Lung microvascular endothelial cell (primary cell): ENCODE results near the gene ATF1. TPM values are rescaled to one million over a fixed set of nuclear protein-coding genes. Genes with fewer than 3 reads are reported as not detected.
A peak's percentile ranks its signal among the peaks of the same experiment; 100 is the strongest.
"Not testable (repeated sequence)": the region's sequence is repeated elsewhere in the genome, so short reads cannot be mapped to it uniquely, and the experiment has no call there.

Experiments used
- DNase-seq, 2 donors: peaks; one replicate each; pipeline versions ENCODE4 v3.0.0 to v3.0.0-alpha.2; 2010; ENCODE audit warnings: low read depth in 2 of 2
- total RNA-seq: library from RNA; depleted of rRNA; stranded (reverse); fragments of >200 nt; gene quantifications from 2 replicates; pipeline ENCODE4 v1.2.1, GENCODE V29; 2014

ATF1 gene
- total RNA-seq, 1 donor from 2014 or later: 17.5 TPM

DNA sequence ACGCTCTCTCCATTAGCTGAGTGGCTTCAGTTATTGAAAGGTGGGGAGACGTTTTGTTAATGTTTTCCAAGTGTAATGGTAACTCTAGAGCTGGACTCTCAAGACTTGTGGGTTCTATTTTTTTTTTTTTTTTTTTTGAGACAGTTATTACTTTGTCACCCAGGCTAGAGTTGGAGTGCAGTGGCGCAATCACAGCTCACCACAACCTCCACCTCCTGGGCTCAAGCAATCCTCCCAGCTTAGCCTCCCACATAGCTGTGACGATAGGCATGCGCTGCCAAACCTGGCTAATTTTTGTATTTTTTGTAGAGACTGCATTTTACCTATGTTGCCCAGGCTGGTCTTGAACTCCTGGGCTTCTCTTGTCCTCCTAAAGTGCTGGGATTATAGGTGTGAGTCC, 26.2 kb downstream of the ATF1 start:
- DNase-seq: no peak

DNA sequence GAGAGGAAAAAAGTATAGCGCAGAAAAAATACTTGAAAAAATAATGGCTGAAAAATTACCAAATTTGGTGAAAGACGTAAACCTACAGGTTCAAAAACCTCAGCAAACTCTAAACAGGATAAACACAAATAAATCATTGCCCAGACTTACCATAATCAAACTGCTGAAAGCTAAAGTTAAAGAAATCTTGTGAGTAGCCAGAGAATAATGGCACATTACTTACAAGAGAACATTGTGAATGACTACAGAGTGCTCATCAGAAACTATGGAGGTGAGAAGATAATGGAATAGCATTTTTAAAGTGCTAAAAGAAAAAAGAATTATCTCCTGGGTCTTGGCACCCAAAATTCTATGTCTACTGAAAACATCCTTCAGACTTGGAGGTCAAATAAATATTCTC, 36.0 kb downstream of the ATF1 start:
- peak; percentile 2 to 7 for DNase-seq

DNA sequence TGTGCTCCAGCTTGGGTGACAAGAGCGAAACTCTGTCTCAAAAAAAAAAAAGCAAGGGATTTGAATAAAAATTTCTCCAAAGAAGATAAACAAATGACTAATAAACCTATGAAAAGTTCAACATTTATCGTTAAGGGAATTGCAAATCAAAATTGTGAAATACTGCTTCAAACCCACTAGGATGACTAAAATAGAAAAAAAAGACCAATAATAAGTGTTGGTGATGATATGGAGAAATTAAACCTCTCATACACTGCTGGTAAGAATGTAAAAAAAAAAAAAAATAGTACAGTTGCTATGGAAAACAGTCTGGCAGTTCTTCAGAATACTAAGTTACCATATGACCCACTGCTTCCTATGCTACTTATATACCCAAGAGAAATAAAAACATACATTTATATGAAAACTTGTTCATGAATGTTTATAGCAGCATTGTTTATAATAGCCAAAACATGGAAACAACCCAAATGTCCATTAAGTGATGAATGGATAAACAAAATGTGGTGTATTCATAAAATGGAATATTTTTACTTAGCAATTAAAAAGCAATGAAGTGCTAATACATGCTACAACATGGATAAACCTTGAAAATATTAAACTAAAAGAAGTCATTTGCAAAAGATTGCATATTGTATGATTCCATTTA, 39.5 kb downstream of the ATF1 start:
- DNase-seq: no peak

DNA sequence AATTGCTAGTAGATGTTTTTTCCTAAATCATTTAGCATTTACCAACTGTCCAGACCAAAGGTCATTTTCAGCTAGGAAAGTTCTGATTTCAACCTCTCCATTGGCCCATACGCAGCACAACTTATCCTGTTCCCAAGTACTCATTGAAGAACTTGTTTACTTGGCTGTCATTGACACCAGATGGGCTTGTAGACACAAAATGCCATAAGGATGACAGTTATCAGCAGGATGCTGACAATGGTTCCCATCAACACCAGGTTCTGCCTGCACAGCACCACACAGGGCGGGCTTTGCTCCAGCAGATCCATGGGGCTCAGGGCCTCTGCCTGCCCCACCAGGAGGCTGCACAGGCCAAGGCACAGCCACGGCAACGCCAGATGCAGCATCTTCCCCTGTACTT, 42.3 kb downstream of the ATF1 start:
- DNase-seq: no peak

DNA sequence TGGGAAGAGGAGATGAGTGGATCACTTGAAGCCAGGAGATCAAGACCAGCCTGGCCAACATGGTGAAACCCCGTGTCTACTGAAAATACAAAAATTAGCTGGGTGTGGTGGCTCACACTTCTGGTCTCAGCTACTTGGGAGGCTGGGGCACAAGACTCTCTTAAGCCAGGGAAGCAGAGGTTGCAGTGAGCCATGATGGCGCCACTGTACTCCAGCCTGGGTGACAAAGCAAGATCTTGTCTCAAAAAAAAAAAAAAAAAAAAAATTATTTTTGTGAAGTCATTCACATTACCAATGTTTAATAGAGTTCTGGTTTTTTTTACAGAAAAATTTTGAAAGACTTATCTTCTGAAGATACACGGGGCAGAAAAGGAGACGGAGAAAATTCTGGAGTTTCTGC, 45.2 kb downstream of the ATF1 start:
- DNase-seq: not testable (repeated sequence)

DNA sequence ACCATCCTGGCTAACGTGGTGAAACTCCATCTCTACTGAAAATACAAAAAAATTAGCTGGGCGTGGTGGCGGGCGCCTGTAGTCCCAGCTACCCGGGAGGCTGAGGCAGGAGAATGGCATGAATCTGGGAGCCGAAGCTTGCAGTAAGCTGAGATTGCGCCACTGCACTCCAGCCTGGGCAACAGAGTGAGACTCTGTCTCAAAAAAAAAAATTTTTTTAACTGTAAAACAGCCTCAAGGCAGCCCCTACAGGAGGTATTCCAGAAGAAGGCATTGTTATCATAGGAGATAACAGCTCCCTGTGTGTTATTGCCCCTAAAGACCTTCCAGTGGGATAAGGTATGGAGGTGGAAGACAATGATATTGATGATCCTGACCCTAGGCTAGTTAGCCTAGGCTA, 51.0 kb downstream of the ATF1 start:
- DNase-seq: not testable (repeated sequence)

DNA sequence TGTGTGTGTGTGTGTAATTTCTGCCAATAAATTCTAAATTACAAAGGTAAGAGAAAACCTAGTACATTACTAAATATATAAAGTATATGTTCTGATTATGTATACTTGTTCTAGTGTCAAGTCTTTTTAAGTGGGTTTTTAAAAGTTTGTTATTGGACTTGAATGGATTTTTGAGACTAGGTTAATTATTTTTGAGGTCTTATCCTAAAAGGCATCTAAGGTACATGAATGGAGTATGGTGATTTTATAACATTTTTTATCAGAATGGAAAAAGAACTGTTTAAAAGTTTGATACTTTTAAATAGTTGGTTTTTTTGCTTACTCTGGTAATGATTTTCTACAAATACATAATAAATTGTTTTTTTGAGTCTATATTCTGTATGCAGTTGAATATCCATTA, 56.3 kb downstream of the ATF1 start:
- no peak for DNase-seq

DNA sequence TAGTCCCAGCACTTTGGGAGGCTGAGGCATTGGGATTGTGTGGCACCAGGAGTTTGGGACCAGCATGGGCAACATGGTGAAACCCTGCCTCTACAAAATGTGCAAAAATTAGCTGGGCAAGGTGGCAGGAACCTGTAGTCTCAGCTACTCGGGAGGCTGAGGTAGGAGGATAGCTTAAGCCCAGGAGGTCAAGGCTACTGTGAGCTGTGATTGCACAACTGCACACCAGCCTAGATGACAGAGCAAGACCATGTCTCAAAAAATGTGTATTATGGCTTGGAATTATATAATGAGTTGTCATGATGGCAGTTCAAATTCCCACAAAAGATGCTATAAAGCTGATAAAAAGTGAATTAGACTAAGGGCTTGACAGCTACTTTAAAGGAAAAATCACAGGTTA, 58.2 kb downstream of the ATF1 start:
- DNase-seq: no peak

DNA sequence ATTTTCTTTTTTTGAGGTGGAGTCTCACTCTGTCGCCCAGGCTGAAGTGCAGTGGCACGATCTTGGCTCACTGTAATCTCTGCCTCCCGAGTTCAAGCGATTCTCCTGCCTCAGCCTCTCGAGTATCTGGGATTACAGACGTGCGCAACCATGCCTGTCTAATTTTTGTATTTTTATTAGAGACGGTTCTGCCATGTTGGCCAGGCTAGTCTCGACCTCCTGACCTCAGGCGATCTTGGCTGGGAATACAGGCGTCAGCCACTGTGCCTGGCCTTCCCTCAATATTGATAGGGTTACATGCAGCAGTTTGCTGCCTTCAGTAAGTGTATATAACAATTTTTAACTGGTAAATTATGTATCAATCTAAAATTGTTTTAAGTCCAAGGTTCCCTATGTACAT, 59.8 kb downstream of the ATF1 start:
- DNase-seq: not testable (repeated sequence)

DNA sequence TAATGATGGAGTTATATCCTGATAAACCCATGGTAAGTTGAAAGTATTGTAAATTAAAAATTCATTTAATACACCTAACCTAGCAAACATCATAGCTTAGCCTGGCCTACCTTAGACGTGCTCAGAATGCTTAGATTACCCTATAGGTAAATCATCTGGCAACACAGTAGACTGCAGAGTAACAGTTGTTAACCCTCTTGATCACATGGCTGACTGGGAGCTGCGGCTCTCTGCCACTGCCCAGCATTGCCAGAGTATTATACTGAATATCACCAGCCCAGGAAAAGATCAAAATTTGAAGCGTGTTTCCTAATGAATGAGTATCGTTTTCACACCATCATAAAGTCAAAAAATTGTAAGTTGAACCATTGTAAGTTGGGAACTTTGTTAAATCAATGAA, 61.0 kb downstream of the ATF1 start:
- DNase-seq: no peak

DNA sequence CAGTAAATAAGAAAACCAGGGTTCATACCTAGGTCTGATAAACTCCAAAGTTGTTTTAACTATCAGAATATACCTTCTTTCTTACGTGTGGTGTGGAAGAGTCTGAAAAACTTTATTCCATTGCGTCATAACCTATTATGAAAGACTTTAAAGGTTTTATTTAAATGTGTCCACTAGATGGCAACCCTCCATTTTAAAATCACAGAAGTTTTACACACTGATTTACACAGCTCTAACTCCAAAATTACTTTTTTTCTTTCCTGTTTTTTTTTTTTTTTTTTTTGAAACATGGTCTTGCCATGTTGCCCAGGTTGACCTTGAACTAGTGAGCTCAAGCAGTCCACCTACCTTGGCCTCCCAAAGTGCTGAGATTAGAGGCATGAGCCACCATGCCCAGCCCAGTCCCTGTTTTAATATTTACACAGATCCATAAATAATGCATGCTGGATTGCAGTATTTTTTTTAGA, 61.5 kb downstream of the ATF1 start:
- peak; percentile 82 to 89 for DNase-seq

DNA sequence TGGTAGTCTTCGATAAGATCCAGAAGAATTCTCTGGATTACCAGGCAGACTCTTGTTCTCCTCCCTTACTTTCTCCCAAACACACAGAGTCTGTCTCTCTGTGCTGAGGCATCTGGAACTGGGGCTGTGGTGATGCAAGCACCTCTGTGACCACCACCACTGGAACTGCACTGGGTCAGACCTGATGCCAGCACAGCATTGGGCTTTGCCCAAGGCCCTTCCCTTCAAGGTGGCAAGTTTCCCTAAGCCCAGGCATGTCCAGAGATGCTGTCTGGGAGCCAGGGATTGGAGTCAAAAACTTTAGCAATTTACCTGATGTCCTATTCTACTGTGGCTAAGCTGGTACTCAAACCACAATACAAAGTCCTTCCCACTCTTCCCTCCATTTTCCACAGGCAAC, 64.2 kb downstream of the ATF1 start:
- DNase-seq: no peak

DNA sequence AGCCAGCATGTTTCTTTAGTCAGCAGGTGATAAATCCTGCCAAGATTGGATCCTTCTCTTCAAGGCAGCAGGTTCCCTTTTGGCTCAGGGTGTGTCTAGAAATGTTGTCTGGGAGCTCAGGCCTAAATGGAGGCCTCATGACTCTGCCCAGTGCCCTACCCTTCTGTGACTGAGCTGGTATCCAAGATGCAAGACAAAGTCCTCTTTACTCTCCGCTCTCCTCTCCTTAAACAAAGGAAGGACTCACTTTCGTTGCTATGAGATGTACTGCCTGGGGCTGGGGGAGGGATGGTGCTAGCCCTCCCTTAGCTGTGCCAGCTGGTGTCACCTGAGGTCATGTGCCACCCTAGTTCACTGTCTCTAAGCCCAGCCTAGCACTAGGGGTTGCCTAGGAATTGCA, 65.0 kb downstream of the ATF1 start:
- DNase-seq: no peak

DNA sequence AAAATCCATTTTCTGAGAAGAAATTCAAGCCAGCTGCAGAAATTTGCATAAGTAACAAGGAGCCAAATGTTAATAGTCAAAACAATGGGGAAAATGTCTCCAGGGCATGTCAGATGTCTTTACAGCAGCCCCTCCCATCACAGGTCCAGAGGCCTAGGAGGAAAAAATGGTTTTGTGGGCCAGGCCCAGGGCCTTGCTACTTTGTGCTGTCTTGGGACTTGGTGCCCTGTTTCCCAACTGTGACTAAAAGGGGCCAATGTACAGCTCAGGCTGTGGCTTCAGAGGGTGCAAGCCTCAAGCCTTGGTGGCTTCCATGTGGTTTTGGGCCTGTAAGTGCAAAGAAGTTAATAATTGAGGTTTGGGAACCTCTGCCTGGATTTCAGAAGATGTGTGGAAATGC, 69.9 kb downstream of the ATF1 start:
- not testable (repeated sequence) for DNase-seq

DNA sequence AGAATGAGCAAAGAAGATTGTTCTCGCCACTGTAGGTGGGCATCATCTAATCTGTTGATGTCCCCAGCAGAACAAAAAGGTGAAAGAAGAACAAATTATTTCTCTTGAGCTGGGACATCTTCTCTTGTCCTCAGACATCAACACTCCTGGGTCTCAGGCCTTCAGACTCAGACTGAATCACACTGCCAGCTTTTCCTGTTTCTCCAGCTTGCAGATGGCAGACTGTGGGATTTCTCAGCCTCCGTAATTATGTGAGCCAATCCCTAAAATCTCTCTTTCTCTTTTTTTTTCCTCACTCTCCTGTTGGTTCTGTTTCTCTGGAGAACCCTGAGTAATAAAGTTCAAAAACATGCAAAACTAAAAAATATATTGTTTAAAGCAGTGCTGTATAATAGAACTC, 75.1 kb downstream of the ATF1 start:
- peak in 1 of 2 donors; percentile 19 for DNase-seq

DNA sequence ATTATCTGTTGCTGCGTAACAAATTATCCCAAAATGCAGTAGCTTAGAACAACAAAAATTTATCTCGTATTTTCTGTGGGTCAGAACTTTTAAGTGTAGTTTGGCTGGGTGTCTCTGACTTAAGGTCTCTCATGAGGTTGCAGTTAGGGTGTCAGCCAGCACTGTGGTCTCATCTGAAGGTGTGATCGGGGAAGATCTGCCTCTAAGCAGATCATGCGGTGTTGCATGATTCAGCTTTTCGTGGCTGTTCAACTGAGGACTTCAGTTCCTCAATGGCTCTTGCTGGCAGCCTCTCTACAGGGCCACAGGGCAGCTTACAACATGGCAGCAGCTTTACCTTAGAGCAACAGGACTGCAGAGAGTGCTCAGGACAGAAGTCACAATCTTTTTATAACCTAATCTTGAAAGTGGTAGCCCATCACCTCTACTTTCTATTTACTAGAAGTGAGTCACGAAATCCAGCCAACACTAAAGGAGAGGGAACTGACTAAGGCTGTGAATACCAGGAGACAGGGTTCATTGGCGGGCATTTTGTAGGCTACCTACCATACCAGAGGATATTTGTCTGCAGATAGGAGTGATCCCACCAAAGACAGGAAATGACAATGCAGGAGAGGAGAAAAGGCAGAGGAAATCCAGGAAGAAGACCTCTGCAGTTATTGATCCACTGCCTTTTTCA, 77.0 kb downstream of the ATF1 start:
- DNase-seq: no peak

DNA sequence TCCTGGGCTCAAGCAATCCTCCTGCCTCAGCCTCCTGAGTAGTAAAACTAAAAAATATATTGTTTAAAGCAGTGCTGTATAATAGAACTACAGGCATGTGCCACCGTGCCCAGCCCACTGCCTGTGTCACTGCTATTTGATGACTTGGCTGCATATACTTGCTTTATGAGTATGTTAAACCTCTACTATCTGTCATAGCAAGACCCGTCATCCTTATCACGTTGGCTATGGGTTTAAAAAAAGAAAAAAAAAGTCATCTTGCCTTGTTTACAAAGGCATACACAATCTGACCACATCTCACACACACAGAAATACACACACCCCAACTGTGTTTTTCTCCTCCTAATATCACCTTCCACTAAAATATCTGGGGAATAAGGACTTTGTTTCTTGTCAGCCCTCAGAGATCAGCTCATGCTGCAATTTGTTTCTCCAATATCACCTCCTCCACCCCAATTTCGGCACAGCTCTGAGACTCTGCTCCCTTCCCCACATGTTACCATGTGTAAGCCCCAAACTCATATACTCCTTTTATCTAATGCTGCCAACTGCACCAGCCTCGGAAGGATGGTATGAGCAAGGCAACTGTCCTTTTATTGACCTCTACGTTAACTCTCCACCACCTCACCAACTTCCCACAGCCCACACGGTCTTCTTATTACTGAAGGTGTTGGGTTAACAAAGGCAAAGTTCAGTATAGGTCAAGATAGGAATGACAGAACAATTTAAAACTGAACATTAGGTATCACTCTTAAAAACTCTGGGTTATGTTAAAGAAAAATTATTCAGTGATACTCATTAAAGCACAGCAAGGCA, 78.0 kb downstream of the ATF1 start:
- DNase-seq: no peak

DNA sequence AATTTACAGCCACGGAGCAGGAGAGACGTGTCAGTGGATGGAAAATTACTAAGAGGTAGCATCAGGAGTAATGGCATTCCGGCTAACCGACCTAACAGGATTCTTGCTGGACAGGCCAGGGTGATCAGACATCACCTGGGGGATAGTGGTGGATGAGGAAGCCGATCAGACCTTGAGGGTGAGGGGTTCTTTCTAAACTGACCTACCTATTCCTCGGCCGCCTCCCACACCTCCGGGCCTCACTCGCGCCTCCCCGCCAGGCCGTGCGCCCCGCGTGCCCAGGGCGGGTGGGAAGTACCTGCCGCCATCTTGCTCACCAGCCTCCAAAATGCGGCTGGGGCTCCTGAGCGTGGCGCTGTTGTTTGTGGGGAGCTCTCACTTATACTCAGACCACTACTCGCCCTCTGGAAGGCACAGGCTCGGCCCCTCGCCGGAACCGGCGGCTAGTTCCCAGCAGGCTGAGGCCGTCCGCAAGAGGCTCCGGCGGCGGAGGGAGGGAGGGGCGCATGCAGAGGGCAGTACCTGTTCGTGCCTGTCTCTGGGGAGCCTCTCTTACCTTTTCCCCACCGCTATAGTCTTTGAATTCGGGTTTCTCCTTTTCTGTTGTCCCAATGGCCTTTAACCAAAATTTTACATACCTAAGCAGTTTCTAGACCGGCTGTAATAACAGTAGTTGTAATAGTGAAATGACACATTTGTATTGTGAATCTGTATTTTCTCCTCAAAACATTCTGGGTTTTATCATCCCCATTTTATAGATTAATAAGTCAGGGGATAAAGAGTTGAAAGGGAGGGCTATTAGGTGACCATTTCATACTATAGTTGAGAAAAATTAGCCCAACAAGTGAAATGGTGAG, 79.0 kb downstream of the ATF1 start, which contains the start of gene TMPRSS12:
TMPRSS12 (plus strand) TSS at position 290 of the 857 bp plus-strand sequence; CDS start at position 329, 39 bp downstream.
- peak in 1 of 2 donors; percentile 35 for DNase-seq

DNA sequence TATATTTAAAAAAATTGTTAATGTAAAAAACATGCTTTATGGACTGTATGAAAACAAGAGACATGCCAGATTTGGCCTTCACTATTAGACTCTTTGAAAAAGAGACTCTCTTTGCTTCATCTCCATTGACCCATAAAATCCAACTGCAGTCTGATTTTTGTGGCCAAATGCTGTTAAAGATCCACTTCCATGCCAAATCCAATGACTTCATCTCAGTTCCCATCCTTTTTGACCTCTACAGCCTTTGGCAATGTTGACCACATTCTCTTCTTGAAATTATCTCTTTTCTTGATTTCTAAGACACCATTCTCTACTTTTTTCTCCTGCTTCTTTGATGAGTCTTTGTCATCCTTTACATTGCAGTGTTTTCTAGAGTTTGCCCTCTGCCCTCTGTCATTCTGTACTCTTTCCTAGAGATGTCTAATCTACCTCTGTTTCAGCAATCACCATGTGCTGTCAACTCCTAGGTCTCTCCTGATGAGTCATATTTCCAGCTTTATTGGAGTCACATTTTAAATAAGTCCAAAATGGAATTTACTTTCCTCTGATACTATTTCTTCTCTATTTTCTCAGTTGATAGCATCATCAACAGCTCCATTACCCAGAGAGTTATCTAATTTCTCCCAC, 81.2 kb downstream of the ATF1 start:
- peak in 1 of 2 donors; percentile 7 for DNase-seq

DNA sequence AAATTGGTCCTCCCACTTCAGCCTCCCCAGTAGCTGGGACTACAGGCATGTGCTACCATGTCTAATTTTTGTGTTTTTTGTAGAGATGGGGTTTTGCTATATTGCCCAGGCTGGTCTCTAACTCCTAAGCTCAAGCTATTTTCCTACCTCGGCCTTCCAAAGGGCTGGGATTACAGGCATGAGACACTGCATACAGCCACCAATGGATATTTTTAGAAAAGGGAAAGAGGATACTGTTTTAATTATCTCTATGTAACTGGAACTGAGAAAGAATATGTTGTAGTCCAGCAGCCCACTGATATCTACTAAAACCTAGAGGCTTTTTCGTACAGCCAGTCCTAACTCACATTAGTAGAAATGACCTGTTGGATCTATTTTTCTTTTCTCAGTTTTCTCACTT, 85.1 kb downstream of the ATF1 start:
- DNase-seq: no peak

DNA sequence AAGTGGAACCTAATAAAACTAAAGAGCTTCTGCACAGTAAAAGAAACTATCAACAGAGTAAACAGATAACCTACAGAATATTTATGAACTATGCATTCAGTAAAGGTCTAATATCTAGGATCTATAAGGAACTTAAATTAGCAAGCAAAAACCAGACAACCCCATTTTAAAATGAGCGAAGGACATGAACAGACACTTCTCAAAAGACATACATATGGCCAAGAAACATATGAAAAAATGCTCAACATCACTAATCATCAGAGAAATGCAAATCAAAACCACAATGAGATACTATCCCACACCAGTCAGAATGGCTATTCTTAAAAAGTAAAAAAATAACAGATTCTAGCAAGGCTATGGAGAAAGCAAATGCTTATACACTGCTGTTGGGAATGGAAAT, 91.3 kb downstream of the ATF1 start:
- not testable (repeated sequence) for DNase-seq
